ENCODE results near the gene GLYR1.

GRCh38 chr16:4826526-4826925 lies 20.6 kb downstream of the GLYR1 start:
- no peak for TF ChIP-seq SP1 (CRISPR knock-in tag; IDR thresholded peaks at IDR 0.05)
- no peak for TF ChIP-seq GMEB1 (CRISPR knock-in tag; IDR thresholded peaks at IDR 0.05)
- TF ChIP-seq LEF1 (IDR thresholded peaks at IDR 0.05), result no peak
- TF ChIP-seq, protein P1, sequence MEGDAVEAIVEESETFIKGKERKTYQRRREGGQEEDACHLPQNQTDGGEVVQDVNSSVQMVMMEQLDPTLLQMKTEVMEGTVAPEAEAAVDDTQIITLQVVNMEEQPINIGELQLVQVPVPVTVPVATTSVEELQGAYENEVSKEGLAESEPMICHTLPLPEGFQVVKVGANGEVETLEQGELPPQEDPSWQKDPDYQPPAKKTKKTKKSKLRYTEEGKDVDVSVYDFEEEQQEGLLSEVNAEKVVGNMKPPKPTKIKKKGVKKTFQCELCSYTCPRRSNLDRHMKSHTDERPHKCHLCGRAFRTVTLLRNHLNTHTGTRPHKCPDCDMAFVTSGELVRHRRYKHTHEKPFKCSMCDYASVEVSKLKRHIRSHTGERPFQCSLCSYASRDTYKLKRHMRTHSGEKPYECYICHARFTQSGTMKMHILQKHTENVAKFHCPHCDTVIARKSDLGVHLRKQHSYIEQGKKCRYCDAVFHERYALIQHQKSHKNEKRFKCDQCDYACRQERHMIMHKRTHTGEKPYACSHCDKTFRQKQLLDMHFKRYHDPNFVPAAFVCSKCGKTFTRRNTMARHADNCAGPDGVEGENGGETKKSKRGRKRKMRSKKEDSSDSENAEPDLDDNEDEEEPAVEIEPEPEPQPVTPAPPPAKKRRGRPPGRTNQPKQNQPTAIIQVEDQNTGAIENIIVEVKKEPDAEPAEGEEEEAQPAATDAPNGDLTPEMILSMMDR (IDR thresholded peaks at IDR 0.05 in 2 of 3, conservative IDR thresholded peaks at IDR 0.05 in 1 of 3; ENCODE audit: insufficient read depth in 2 of 3, low read depth in 1 of 3, low read length in 3 of 3), result no peak
- no peak for TF ChIP-seq ZNF347 (CRISPR knock-in tag; IDR thresholded peaks at IDR 0.05; ENCODE audit: low read depth)

Measured in K562 (cell line).